GM10248 (cell line): ENCODE measurements around the gene MIA2.
"Not testable (repeated sequence)": the region's sequence is repeated elsewhere in the genome, so short reads cannot be mapped to it uniquely, and the experiment has no call there.

ENCODE experiments used
- CTCF ChIA-PET: fragments of 300-600 bp; sonication (Branson Sonifier 250); formaldehyde crosslinking; extraction: SDS; loops from one replicate; lab custom pipeline; 2021; ENCODE audit warnings: antibody characterized with exemption; lab: Yijun Ruan, JAX
- POLR2A ChIA-PET: fragments of 350-650 bp; sonication (Branson Sonifier 250); formaldehyde crosslinking; extraction: SDS; loops from one replicate; lab custom pipeline; 2020; ENCODE audit warnings: antibody characterized with exemption; lab: Yijun Ruan, JAX
- DNase-seq: peaks from one replicate; pipeline ENCODE4 v3.0.0; 2012; ENCODE audit errors: extremely low spot score
- CTCF ChIP-seq: IDR thresholded peaks from 2 replicates; pipeline ENCODE4 v1.5.1; 2012; ENCODE audit warnings: mild to moderate bottlenecking, low read depth; ENCODE audit errors: extremely low read depth, missing control alignments, control extremely low read depth

The MIA2 gene

GRCh38 chr14:39289523-39289922 is 55.8 kb downstream of the MIA2 start:
- no peak for DNase-seq
- CTCF ChIA-PET, result no interaction called here
- TF ChIP-seq CTCF, result no peak
- POLR2A ChIA-PET, result no interaction called here

GRCh38 chr14:39291701-39292100 is 58.0 kb downstream of the MIA2 start:
- no peak for TF ChIP-seq CTCF
- CTCF ChIA-PET, result interaction anchor here (0.9 to 1.4 kb wide), 7 partner anchors 8 to 177 kb away, joined by 3 to 5 read pairs (median 3); no protein-coding TSS in a partner anchor

GRCh38 chr14:39293629-39294028 is 59.9 kb downstream of the MIA2 start:
- CTCF ChIA-PET, result interaction anchor here (0.9 kb wide), 1 partner anchor 18 kb away, joined by 3 read pairs; no protein-coding TSS in a partner anchor
- DNase-seq, result no peak
- POLR2A ChIA-PET, result no interaction called here
- no peak for TF ChIP-seq CTCF

More at GRCh38 chr14:39291701-39292100, 58.0 kb downstream of the MIA2 start:
- POLR2A ChIA-PET, result no interaction called here
- no peak for DNase-seq

- DNase-seq, CTCF ChIA-PET, POLR2A ChIA-PET: not testable (repeated sequence)
Measured at GRCh38 chr14:39300389-39300788, 66.7 kb downstream of the MIA2 start.

- no peak for DNase-seq
- ChIA-PET CTCF (interaction anchor here (1.6 kb wide), 1 partner anchor 8 kb away, joined by 4 read pairs; no protein-coding TSS in a partner anchor), POLR2A (no interaction called here)
- TF ChIP-seq CTCF, result no peak
Measured at GRCh38 chr14:39302124-39302810, 68.6 kb downstream of the MIA2 start.

- DNase-seq, result no peak
- POLR2A ChIA-PET, result no interaction called here
- TF ChIP-seq CTCF, result no peak
- CTCF ChIA-PET, result no interaction called here
Measured at GRCh38 chr14:39303115-39303514, 69.4 kb downstream of the MIA2 start.

GRCh38 chr14:39307815-39308214 is 74.1 kb downstream of the MIA2 start:
- POLR2A ChIA-PET, result no interaction called here
- TF ChIP-seq CTCF, result no peak
- no peak for DNase-seq
- CTCF ChIA-PET, result interaction anchor here (0.8 to 1.3 kb wide), 2 partner anchors 15 to 39 kb away, joined by 3 read pairs; no protein-coding TSS in a partner anchor
